IPS-11a (cell line): ENCODE measurements around the gene TDRD9.

Experiments
- H3K4me3 ChIP-seq: one replicate; pipeline ENCODE4 v1.5.1; 2013; ENCODE audit warnings: low read depth, low read length, control low read depth

TDRD9 gene

GRCh38 chr14:103984196-103984595 lies 55.9 kb downstream of the TDRD9 start:
- no peak overlapping the region for H3K4me3 ChIP-seq

DNA sequence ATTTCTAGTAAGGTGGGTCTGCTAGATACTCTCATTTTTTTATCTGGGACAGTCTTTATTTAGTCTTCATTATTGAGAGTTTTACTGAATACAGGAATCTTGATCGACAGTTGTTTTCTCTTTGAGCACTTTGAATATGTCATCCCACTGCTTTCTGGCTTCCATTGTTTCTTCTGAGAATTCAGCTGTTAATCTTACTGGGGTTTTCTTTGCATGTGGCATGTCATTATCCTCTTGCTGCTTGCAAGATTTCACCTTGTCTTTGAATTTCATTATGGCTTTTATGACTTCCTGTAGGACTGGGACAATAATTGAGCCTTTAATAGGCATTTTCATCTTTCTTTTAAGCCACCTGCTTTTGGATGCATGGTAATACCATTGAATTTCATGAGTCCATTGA lies 60.8 kb downstream of the TDRD9 start:
- no peak overlapping the region for H3K4me3 ChIP-seq

GRCh38 chr14:103989964-103990363 lies 61.7 kb downstream of the TDRD9 start:
- H3K4me3 ChIP-seq = no peak overlapping the region

GRCh38 chr14:103994535-103995184 lies 66.4 kb downstream of the TDRD9 start:
- no peak overlapping the region for H3K4me3 ChIP-seq

GRCh38 chr14:103995876-103996275 lies 67.6 kb downstream of the TDRD9 start:
- no peak overlapping the region for H3K4me3 ChIP-seq

- no peak overlapping the region for H3K4me3 ChIP-seq
These were observed 69.1 kb downstream of the TDRD9 start for GRCh38 chr14:103997391-103997790.

DNA sequence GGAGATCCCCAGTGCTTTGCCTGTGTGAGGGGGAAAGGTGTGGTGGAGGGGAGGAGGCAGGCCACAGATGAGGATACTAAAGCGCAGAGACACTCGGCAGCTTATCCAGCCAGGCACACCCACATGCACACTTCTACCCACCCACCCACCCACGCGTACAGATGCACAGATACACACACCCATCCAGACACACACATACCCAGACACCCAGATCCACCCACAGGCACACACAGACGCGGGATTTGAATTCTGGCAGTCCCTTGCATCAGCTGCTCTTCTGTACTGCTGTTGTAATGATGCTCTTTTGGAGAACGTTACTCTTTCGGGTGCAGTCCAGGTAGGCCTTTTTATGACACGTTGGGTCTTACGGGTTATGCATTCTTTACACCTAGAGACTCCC lies 69.8 kb downstream of the TDRD9 start:
- H3K4me3 ChIP-seq = no peak overlapping the region

DNA sequence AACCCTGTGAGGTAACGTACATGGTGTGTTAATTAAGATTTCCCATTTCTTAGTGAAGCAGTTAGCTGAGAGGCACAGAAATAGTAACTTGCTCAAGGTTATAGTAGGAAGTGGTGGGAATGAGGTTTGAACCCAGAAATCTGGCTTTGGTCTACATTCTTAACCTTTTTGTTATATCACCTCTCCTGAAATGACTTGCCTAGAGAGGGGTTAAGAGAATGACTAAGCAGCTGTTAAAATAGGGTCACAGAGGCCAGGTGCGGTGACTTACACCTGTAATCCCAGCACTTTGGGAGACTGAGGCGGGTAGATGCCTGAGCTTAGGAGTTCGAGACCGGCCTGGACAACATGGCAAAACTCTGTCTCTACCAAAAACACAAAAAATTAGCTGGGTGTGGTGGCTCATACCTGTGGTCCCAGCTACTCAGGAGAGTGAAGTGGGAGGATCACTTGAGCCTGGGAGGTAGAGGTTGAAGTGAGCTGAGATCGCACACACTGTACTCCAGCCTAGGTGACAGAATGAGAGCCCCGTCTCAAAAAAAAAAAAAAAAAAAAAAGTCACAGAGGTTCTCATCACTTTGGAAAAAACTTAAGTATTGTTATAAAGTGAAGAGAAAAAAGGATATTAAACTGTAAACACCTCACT lies 71.7 kb downstream of the TDRD9 start:
- H3K4me3 ChIP-seq = no peak overlapping the region

DNA sequence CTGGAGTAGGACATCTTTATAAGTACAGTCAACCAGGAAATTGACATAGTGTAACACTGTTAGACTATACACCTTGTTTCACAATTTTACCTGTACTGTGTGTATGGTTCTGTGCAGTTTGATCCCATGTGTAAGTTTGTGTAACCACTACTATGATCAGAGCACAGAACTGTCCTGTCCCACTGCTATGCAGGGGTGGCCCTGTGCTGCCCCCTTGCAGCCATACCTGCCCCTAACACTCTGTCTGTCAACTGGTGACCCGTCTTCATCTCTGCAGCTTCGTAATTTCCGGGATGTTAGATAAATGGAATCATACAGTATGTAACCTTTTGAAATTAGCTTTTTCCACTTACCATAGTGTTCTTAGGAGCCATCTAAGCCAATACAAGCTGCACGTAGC lies 72.7 kb downstream of the TDRD9 start:
- no peak overlapping the region for H3K4me3 ChIP-seq

- no peak overlapping the region for H3K4me3 ChIP-seq
These were observed 75.4 kb downstream of the TDRD9 start for GRCh38 chr14:104003616-104004015.

DNA sequence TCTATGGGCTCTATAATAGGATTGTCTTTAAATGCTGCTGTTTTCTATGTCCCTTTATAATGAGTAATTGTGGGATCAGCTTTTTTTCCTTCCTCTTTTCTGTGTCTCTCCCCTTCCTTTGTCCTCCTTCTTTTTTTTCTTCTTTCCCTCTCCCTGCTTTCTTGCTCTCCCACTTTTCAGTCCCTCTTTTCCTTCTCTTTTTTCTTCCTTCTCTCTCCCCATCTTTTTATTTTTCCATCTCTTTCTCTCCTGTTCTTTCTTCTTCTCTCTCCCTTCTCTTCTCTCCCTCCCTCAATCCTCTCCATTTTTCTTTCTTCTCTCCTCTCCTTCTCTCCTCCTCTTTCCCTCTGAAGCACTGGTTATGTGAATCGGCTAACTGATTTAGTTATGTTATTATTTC lies 76.6 kb downstream of the TDRD9 start:
- H3K4me3 ChIP-seq = no peak overlapping the region

DNA sequence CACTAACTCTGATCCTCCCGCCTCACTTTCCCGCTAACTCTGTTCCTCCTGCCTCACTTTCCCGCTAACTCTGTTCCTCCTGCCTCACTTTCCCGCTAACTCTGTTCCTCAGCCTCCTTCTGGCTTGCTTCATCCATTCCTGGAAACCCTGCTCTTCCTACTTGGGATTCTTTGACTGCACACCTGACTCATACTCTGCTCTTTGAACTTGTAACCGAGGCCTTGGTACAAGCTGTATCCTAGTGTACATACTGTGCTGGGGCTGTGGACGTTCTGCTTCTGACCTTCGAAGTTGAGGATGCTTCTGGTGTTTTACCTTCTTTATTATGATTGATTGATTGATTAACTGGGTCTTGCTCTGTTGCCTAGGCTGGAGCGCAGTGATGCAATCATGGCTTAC lies 77.2 kb downstream of the TDRD9 start:
- no peak overlapping the region for H3K4me3 ChIP-seq

GRCh38 chr14:104007121-104007520 lies 78.9 kb downstream of the TDRD9 start:
- H3K4me3 ChIP-seq = no peak overlapping the region

DNA sequence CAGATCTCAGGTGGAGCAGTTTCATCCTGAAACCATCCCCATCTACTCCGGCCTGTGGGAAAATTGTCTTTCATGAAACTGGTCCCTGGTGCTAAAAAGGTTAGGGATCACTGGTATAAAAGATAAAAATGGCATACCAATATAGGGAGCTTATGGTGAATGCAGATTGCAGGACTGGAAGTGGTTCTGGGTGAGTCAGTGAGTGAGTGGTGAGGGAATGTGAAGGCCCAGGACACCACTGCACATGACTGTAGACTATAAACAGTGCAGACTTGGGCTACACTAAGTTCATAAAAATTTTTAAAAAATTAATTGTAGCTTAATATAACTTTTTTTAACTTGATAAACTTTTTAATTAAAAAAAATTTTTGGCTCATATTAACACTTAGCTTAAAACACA lies 81.0 kb downstream of the TDRD9 start:
- H3K4me3 ChIP-seq = no peak overlapping the region

DNA sequence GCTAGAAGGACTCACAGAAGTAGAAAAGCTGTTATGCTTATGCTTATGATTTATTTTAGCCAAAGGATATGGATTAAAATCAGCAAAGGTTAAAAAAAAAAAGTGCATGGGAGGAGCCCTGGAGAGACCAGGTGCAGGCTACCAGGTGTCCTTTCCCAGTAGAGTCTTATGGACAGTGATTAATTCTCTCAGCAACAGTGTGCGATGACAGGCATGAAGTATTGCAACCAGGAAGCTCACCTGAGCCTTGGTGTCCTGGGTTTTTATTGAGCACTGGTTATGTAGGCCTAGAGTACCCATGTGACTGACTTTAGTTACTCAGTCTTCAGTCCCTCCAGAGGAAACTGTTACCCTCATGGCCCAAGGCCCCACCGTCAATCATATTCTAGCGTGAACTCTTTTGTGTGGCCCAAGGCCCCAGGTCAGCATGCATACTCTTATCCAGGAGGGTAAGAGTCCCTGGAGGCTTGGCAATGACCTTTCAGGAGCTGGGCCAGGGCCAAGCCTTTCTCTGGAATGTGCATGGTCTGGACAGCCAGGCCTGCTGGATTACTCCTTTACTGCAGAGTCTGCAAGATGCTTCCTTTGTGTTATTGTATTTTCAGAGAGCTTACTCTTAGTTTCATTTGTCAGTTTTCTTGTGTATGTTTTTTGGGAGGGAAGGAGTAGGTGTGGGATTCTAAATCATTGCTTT lies 83.7 kb downstream of the TDRD9 start:
- H3K4me3 ChIP-seq = no peak overlapping the region

DNA sequence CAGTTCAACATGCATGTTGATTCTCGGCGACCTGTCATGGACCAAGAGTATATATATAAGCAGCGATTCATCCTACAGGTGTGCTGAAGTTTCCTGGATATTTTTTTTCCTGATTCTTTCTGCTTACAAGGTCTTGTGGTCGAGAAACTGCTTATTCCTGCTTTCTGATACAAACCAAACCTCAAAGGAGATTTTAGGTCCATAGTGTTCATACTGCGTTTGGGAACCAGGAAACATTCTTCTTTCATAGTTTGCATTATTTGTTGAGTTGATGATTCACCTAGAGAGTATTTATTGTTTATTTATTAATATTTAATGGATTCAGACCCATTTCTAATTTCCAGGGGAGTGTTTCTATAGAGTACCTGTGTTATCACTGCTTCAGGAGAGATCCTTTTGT lies 86.5 kb downstream of the TDRD9 start:
- H3K4me3 ChIP-seq = no peak overlapping the region

DNA sequence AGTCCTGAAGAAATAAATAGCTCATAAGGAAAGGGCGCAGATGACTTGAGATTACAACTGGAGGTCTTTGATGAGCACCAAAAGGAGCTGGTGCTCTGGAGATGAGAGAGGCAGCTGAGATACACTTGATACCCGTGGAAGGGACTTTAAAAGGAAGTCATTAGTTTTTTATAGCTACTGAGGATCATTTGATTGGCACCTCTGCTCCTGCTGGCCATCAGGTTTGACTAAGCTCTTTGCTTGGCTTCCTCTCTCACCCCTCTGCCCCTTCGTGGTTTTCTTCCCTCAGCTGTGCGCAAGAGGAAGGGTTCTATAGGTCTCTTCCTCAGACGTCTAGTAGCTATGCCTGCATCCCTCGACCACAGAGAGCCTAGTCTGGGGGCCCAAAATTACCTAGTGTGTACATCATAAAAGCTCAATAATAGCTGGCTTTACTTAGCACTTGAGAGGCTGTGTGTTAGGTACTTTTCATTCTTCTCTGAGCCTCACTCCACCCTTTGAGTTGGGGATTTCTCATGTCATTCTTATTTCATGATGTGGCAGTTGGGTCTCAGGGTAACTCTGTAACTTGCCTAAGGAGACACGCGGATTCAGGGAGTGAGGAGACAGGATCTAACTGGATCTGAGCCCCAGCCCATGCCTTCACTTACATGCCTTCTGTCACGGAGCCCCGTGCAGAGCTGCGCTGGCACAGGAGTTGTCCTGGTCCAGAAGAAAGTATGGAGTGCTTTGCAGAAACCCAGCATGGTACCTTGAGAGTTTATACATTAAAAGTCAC lies 88.8 kb downstream of the TDRD9 start:
- no peak overlapping the region for H3K4me3 ChIP-seq

DNA sequence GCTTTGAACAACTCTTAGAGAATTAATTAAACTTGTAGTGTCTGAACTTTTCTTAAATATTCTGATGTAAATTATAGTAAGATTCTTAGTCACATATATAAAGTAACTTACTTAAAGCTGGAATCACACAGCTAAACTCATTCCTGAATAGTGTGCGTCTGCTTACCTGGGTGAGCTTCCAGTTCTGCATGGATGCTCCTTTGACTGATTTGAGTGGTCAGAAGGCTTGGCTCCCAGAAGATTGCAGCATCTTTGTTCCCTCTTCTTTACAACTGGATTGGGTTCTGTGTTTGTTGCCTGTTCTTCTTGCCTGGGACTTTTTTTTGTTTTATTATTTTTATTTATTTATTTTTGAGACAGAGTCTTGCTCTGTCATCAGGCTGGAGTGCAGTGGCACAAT lies 90.8 kb downstream of the TDRD9 start:
- H3K4me3 ChIP-seq = no peak overlapping the region

- no peak overlapping the region for H3K4me3 ChIP-seq
These were observed 91.5 kb downstream of the TDRD9 start for GRCh38 chr14:104019806-104020205.

- no peak overlapping the region for H3K4me3 ChIP-seq
These were observed 92.2 kb downstream of the TDRD9 start for GRCh38 chr14:104020471-104020870.

- no peak overlapping the region for H3K4me3 ChIP-seq
These were observed 95.2 kb downstream of the TDRD9 start for GRCh38 chr14:104023325-104024055.
